Embryonic facial prominence (tissue), 1 donor: ENCODE results near the gene KLHL1.

Experiments used
- DNase-seq: peaks from one replicate; pipeline ENCODE4 v3.0.0-alpha.2; 2016; ENCODE audit errors: extremely low spot score

Gene KLHL1

DNA sequence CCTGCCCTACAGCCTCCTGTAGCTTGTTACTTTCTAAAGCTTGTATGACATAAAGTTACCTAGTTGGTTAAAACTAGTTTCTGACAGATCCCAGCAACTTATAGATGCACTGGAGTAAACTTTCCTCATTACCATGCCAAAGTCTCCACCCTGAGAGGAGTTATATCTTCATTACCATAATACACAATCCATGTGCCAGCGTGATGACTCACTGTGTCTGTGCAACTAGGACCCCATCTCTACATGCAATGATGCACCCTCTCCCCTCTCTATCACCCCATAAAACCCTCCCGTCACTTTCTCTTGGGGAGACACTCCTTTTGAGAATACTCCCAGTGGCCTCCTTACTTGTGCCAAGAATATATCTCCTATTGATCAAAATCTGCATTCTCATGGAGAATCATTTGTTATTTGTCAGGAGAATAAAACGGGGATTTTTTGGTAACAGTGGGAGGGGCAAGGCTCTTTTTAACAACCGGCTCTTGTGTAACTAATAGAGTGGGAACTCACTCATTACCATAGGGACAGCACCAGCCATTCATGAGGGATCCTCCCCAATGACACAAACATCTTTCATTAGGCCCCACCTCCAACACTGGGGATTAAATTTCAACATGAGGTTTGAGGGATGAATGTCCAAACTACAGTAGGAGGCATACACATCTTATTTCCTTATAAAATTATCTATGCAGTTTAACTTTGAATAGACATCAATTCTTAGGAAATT is 235.8 kb downstream of the KLHL1 start:
- DNase-seq = no peak

DNA sequence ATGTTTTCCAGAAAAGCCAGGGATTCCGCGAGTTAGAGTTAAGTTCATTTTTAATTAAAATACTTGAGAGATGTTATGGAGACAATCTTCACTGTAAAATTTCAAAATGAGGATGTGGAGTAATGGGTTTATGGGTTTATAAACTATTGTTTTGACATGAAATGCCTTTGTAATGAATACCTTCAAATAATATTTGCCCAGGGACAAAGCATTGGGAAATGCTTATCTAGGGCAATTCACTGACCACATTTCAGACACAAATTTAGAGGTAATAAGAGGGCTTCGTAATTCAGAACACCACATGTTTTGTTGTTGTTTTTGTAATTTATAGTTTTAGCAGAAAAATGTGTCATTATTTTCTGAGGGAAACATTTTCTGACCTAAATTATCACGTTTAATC is 241.7 kb downstream of the KLHL1 start:
- no peak for DNase-seq

DNA sequence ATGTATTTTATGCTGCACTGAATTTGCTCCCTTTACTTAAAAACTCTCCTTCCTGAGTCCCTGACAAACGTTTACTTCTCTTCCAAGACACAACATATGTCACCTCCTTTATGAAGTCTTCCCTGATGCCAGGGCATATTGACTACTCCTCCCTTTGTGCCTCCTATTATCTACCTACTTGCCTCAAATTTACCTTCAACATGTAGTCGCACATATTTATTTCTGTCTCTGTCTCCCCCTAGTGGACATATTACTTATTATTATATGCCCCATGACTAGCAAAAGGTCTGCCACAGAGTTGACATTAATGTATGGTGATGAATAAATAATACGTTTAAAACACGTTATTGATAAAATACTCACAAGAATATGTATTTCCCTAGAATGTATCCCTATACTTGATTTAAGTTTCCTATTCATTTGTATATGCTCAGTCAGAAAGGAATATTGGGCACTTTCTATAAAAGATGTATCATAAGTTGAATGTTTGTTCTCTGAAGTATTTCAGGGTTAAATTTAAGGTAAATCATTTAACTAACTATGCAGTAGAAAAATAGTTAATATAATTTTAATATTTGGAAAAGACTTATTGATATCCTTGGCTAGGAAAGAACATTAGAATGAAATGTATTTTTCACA is 250.9 kb downstream of the KLHL1 start:
- DNase-seq = peak; percentile 14

DNA sequence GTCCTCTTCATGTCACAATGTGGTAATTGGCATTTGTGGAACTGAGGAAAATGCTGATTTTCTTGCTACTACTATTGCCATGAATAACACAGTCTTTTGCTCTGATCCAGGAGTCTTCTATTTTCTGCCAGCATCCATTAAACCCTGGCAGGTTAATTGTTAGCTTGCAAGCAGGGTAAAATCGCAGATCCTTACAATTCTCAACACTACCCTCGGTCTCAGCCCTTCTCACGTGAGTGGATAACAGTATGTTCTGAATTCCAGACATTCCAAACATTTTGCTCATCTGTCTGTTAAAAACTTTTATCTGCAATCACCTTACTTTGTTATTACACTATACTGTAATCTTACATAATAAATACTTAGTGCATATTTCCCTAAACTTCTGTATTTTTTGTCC is 251.9 kb downstream of the KLHL1 start:
- DNase-seq = no peak

DNA sequence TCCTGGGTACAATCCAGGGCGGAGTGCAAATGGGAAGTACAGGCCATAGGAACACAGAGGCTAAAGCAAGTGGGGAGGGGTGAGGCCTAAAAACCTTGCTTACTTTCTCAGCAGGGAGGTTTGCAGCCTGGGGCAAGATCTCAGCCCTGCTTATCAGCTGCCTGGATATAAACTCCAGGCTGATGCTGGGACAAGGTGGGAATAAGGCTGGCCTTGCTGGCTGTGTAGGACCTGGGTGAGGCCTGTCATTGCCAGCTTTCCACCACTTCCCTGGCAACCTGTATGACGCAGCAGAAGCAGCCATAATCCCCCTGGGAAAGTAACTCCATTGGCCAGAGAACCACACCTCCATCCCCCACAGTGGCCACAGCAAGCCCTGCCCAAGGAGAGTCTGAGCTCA is 279.7 kb downstream of the KLHL1 start:
- DNase-seq = no peak

DNA sequence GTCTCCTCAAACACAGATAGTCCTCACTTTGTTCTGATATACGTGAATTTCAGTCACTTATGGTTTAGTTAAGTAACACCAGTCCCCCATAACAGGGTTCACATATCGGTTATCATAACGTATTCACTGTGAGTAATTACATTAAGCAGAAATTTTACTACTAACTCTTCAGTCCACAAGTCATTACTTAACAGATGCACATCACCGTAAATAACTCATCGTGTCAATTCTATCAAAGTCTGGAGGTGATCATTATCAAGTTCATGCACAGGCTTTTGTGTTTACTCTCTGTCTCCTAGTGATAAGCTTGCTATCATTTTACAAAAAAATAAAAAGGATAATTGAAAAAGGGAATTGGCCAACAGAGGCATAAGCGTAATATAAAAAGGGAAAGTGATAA is 288.1 kb downstream of the KLHL1 start:
- DNase-seq = no peak

DNA sequence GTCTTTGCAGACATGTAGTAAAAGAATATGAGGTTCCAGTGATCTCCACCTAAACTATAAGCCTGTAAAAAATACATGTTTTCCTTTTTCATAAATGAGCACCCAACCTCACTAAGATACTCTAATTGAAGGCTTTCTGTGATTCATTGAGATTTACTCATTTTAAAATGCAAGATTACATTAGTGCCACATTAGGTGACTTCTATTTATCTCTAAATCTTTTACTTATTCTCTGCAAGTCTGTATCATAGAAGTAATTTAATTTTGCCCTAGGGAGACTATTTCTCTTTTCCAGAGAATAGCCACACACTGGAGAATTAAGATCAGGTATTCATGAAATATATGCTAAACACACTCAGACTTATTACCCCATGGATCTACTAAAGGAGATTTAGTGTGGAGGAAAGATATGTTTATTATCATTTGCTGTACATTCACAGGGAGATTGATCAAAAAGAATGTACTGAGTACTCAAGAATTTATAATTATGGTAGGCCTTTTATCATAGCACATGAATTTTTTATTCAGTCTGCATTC is 290.9 kb downstream of the KLHL1 start:
- DNase-seq = no peak

DNA sequence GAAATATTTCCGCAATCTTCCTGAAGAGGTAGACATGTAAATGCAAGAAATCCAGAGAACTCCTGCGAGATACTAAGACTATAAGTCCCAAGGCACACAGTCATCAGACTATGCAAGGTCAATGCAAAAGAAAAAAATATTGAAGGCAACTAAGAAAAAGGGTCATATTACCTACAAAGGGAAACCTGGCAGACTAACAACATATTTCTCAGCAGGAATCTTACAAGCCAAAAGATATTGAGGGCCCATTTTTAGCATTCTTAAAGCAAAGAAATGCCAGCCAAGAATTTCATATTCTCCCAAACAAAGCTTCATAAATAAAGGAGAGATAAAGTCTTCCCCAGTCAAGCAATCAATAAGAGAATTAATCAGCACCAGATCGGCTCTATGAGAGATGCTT is 299.1 kb downstream of the KLHL1 start:
- no peak for DNase-seq

DNA sequence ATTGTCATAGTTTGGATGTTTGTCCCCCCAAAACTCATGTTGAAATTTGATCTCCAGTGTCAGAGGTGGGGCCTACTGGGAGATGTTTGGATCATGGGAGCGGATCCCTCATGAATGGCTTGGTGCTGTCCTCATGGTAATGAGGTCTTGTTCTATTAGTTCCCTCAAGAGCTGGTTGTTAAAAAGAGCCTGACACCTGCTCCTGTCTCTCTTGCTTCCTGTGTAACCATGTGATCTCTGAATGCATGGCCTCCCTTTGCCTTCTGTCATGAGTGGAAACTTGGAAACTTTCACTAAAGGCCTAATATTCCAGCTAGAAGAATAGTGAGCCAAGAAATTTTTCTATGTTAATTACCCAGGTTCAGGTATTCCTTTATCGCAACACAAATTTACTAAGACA is 312.0 kb downstream of the KLHL1 start:
- no peak for DNase-seq

DNA sequence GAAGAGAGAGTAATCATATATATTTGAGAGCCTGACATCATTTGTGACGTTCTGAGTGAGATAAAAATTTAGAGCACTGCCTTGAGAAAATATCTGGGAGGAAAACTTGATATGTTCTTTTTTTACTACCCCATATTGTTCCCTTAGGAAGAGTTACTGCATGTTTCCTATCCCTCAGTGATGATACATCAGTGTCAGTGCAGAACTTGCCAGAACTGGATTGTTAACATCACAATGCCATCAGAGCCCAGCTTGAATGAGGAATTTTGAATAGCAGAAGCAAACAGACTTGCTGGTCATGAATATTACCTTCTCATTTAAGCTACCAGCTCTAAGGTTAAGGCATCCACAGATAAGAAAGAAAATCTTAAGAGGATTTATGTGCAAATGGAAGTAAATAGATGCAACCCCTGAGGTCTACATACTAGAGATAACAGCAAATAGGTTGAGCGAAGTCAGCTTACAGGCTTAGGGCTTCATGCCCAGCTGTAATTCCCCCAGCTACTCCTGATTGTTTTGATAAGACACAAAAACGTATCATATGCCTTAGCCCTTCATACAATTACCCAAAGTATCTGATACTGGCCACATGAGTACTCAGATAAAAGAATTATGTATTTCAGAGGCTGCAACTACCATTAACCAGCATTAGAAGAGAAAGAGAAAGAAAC is 314.3 kb downstream of the KLHL1 start:
- DNase-seq = no peak

DNA sequence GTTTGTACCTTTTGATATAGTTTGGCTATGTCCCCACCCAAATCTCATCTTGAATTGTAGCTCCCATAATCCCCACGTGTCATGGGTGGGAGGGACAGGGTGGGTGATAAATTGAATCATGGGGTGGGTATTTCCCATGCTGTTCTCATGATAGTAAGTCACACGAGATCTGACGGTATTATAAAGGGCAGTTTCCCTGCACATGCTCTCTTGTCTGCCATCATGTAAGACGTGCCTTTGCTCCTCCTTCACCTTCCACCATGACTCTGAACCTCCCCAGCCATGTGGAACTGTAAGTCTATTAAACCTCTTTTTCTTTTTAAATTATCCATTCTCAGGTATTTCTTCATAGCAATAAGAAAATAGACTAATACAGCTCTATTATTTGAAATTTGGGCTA is 331.3 kb downstream of the KLHL1 start:
- no peak for DNase-seq

DNA sequence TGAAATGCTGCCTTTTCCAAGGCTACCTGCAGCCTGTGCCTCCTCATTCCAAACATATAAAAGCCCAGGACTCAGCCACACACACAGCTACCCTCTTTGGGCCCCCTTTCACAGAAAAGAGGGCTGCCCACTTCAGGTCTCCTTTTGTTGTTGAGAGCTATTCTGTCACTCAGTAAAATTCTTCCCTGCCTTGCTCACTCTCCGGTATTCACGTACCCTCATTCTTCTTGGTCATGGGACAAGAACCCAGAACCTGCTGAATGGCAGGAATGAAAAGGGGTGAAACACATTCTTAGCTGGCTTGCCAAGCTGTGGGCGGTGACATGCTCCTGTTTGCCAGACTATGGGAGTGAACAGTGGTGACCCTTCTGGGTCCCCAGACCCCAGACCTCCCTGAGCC is 338.6 kb downstream of the KLHL1 start:
- DNase-seq = no peak

DNA sequence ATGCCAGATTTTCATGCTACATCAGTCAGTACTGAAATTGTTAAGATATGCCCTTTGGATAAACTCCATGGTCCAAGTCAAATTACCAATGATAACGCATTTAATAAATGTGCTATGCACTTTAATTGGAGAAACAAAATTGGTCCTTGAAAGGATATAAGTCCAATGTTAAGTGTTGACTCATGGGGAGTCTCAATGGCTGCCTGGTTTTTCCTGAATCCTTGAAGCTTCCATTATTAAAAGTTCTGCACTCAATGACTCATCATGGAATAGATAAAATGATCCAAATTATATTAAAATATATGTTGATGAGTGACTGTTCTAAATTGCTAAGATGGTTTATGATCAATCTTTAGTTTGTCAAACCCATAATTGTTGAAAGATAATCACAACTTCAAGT is 346.7 kb downstream of the KLHL1 start:
- no peak for DNase-seq

DNA sequence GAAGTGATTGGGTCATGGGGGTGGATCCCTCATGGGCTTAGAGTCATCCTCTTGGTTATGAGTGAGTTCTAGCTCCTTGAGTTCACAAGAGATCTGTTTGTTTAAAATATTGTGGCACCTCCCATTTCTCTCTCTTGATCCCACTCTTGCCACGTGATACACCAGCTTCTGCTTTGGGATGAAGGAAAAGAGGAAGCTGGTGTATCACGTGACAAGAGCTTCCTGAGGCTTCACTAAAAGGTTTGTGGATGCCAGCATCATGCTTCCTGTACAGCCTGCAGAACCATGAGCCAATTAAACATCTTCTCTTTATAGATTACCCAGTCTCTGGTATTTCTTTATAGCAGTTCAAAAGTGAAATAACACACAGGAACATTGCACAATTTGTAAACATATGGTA is 353.2 kb downstream of the KLHL1 start:
- no peak for DNase-seq

DNA sequence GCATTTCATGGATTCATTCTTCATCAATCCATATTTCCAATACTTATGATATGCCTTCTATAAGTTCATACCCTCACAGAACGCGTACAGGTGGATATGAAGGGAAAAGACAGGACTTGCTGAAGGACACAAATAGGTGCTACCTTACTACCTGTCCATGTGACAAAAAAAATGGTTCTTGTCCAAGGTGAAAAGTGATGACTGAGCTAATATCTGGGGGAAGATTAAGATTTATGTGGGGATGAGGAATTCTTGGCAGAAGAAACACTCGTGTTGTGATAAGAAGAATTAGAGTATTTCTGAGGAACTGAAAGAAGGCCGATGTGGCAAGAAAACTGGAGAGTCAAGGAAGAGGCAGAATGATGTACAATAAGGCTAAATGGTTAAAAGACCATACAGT is 357.0 kb downstream of the KLHL1 start:
- DNase-seq = no peak

DNA sequence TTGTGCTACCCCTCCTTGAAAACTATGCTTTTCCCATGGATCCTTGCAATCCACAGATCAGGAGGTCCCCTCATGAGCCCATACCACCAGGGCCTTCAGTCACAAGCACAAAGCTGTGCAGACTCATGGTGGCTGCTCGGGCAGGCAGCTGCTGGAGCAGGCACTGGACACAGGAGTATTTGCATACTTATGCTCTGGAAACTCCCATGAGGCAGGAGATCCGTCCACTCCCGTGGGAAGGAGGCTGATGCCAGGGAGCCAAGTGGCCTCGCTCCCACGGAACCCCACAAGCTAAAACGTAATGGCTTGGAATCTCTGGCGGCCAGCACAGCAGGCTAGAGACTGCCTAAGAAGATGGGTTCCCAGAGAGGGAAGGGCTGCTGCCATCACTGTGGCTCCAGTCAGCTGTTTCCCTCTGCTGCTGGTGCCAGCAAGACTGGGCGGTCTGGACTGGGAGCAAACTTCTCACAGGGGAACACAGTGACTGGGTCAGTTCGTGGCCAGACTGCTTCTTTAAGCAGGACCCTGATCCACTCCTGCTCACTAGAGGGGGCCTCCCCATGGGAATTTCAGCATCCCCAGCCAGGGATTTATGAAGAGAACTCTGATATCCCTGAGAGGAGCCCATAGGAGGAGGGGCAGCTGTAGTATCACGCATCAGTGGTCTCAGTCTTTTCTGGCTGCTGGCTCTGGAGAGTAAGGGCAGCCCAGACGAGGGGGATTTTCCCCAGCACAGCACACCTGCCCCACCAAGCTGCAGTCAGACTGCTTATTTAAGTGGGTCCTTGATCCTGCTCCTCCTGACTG is 370.9 kb downstream of the KLHL1 start:
- no peak for DNase-seq

DNA sequence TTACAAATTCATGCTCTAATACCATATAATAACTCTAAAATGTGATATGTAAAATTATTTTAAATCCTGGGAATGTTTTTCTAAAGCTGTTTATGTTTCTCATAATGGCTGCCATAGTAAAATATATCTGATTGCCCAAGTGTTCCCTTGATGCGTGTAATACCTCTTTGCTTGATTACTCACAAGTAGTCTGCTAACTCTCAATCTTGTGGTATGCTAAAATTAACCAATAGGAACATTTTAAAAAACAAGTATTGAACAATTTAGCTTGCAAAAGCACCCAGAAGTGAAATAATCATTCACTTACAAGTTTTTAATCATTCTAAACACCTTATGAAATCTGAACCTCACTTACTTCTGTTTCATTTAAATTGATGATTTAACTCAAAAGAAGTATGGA is 386.6 kb downstream of the KLHL1 start:
- no peak for DNase-seq

DNA sequence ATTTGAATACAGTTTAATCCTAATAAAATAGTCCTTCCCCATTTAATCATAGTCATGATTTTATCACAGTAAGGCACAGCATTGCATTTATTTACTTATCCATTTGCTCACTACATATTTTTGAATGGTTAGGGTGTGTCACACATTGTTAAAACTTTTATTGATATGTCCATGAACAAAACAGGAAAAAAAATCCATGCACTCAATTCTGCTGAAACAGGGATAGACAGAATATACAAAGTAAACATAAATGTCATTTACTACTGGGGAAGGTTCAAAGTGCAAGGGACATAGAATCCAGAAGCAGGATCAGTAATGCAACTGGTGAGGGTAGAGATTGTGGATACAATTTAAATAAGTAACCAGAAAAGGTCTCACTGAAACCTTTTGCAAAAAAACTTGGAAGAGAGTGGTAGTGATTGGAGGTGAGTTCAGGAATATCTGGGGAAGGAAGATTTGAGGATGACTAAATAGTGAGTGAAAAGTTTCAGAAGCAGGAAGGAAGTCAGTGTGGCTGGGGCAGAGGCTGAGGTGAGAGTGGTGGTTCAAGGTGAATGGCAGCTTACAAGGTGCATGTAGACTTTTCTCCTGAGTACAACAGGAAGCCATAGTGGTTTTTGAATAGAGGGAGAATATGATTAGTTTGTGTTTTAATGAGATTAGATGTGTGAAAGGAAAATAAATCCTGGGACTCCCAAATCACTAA is 387.8 kb downstream of the KLHL1 start:
- DNase-seq = no peak

DNA sequence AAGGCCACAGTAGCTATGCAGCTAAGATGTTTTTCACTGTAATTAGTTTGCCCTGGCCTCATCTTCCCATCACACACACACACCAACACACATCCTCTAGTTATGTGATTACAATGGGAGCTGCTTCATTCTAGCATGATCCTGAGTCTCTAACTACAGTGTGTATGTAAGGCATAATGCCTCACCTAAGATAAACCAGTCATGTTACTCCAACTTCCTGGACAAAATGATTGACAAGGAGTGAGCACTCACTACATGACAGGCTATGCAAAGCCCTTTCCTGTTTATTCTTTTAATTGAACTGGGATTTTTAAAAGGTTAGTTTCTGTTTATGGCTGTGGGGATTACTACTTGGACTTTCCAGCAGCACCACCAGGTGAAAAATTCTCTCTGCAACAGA is 401.4 kb downstream of the KLHL1 start:
- no peak for DNase-seq

DNA sequence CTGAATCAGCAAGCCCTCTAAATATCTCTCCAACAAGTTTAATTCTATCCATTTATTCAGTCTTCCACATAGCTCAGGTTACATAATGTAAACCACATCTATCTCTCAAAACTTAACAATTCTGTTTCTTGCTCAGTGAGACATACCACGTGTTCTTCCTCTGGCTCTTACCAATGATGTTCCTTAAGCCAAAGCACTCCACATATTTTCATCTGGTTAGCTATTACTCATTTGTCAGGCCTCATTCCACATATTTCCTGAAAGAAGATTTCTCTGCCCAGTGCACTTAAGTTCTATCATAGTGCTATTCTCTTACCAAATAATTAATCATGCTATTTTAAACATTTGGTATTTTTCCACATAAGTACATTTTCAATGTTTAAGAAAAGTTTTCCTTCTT is 403.9 kb downstream of the KLHL1 start:
- no peak for DNase-seq

DNA sequence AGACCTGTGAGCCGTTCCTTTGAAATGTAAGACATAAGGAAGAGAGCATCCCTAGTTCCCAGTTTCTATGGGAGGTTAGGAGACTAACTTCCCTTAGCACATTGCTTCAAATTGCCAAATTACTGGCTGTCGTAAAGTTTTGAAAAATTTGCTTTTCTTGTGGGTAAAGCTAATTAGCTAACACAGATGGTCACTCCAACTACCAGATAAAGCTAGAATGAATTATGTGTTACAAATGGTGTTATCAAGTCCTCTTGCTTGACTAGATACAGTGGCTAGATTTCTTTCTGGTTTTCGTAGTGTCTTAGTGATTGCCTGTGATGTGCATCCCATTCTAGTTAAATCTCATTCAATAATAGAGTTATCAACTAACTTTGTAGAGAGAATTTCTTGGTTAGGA is 417.3 kb downstream of the KLHL1 start:
- DNase-seq = no peak
